Ammon's horn (tissue), 1 donor: ENCODE results near the gene KIF2C.
"Not testable (repeated sequence)": the region's sequence is repeated elsewhere in the genome, so short reads cannot be mapped to it uniquely, and the experiment has no call there.

ENCODE experiments used
- DNase-seq: peaks from one replicate; pipeline ENCODE4 v3.0.0-alpha.2; 2016; ENCODE audit warnings: low spot score

Gene KIF2C

GRCh38 chr1:44812822-44813543 lies 73.3 kb downstream of the KIF2C start:
- DNase-seq: no peak

DNA sequence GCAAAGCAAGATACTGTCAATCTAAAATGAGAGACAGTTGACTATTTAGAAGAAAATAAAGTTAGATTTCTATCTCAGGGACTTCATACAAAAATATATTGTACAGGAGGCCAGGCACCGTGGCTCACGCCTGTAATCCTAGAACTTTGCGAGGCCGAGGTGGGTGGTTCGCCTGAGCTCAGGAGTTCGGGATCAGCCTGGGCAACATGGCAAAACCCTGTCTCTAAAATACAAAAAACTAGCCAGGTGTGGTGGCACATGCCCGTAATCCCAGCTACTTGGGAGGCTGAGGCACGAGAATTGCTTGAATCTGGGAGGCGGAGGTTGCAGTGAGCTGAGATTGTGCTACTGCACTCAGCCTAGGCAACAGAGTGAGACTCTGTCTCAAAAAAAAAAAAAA lies 76.3 kb downstream of the KIF2C start:
- DNase-seq: not testable (repeated sequence)

DNA sequence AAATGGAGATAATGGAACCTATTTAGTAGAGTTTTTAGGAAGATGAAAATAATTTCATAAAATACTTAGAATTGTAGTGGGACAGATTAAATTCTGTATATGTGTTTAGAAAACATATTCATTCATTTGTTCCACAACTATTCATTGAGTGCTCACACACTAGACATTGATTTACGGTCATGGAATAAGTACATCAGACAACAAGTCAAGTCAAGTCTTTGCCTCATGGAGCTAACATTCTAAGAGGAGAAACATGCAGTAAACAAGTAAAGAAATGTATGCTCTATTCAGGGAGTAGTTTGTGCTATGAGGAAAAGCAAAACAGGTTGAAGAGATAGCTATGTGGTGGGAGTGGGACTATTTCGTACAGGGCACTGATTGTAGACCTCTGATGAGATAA lies 77.7 kb downstream of the KIF2C start:
- DNase-seq: no peak
